ENCODE data around the gene PCBP1. TPM values are rescaled to one million over a fixed set of nuclear protein-coding genes. Genes with fewer than 3 reads are reported as not detected.

Gene PCBP1
- total and polyA plus RNA-seq, 4 donors = 134 to 453 (median 297) TPM

GRCh38 chr2:70084973-70085710, 2.1 kb upstream of the PCBP1 start:
- DNase-seq = peak; percentile 22 to 31 (median 23)
- H3K4me3 ChIP-seq = no peak overlapping the region
- no peak for ATAC-seq (ENCODE audit: insufficient read depth, low FRiP score)
- no peaks in the 10 kb centered on the region for H3K27me3 ChIP-seq (ENCODE audit: control insufficient read depth in 3 of 3, insufficient read depth in 3 of 3, low read length in 2 of 3)
- H3K36me3 ChIP-seq (ENCODE audit: control insufficient read depth in 4 of 4, insufficient read depth in 4 of 4, low read length in 4 of 4) = peaks cover 5 to 34% (median 25%) of the 10 kb centered on the region in 4 donors
- H3K9me3 ChIP-seq (ENCODE audit: control insufficient read depth in 4 of 4, insufficient read depth in 3 of 4, low read length in 3 of 4) = no peaks in the 10 kb centered on the region
- H3K27ac ChIP-seq (ENCODE audit: low read depth in 1 of 2, low read length in 1 of 2) = peak overlapping the region; percentile 99 to 100
- H3K4me1 ChIP-seq (ENCODE audit: control insufficient read depth in 5 of 5, insufficient read depth in 5 of 5, low read length in 5 of 5) = peaks cover 8 to 36% (median 17%) of the 10 kb centered on the region in 5 donors
- 37 to 51% methylated on average over 10 of the region's 10 CpGs for WGBS, 2 donors
- peak overlapping the region; percentile 91 to 99 for H3K9ac ChIP-seq (ENCODE audit: insufficient read depth in 1 of 2, low read length in 2 of 2)
- TF ChIP-seq CTCF (IDR thresholded peaks at IDR 0.05; ENCODE audit: control extremely low read depth, extremely low read depth) = no peak

DNA sequence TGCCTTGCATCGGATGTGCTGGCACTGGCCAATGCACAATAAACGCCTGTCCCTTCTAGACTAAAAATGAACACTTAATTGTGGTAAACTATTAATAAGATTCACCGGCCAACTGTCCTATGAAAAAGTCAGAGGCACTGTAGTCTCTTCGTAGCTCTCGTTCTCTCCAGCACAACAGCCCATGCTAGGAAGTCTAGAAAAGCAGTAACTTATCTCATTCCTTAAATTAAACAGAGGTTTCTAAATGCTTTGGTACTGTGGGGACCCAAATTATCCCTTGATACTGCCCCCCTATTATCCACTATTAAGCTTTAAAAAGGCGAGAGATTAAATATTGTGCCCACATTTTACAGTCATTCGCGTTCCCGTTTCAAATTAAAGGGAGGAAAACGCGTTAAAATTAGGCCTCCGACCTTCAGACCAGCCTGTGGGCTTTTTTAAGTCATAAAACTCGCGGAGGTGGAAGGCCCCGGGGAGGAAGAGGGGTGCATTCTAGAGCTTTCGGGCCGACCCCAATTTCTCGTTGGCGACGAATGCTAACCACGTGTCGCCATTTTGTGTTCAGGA, 1.5 kb upstream of the PCBP1 start:
- H3K27me3 ChIP-seq (ENCODE audit: control insufficient read depth in 3 of 3, insufficient read depth in 3 of 3, low read length in 2 of 3) = no peaks in the 10 kb centered on the region
- DNase-seq (peak in 1 of 3 donors; percentile 16), ATAC-seq (ENCODE audit: insufficient read depth, low FRiP score) (no peak)
- peak overlapping the region; percentile 91 to 99 for H3K9ac ChIP-seq (ENCODE audit: insufficient read depth in 1 of 2, low read length in 2 of 2)
- H3K4me3 ChIP-seq = peak overlapping the region; percentile 63
- TF ChIP-seq CTCF (IDR thresholded peaks at IDR 0.05; ENCODE audit: control extremely low read depth, extremely low read depth) = no peak
- 11 to 21% methylated on average over 22 of the region's 22 CpGs for WGBS, 2 donors
- H3K4me1 ChIP-seq (ENCODE audit: control insufficient read depth in 5 of 5, insufficient read depth in 5 of 5, low read length in 5 of 5) = peaks cover 6 to 36% (median 17%) of the 10 kb centered on the region in 5 donors
- peaks cover 3 to 32% (median 23%) of the 10 kb centered on the region in 4 donors for H3K36me3 ChIP-seq (ENCODE audit: control insufficient read depth in 4 of 4, insufficient read depth in 4 of 4, low read length in 4 of 4)
- no peaks in the 10 kb centered on the region for H3K9me3 ChIP-seq (ENCODE audit: control insufficient read depth in 4 of 4, insufficient read depth in 3 of 4, low read length in 3 of 4)
- peak overlapping the region; percentile 99 to 100 for H3K27ac ChIP-seq (ENCODE audit: low read depth in 1 of 2, low read length in 1 of 2)

DNA sequence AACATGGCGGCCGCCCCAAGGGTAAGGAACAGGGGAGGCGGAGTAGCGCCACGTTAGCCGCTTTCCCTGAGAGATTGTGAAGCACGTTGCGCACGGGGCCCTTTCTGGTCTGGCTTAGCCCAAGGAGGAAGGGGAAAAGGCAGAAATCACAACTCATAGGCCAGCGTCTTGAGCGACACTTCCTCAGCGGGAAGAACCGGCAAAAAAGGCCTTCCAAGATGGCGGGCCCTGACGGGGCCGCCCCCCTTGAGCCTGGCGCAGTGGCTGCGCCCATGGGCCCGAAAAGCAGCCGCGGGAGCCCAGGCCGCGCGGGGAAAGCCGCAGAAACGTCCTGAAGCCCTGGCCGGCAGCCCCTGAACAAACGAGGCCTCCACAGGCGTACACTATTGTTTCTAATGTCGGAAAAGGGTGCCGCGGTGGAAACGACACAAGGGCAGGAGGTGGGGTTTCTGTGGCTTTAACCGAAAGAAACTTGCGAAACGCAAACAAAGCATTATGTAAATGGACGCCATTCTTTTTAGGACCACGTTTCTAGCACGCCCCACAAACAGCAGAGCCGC, 919 bp upstream of the PCBP1 start:
- ATAC-seq (ENCODE audit: insufficient read depth, low FRiP score) (peak; percentile 51), DNase-seq (peak; percentile 82 to 92 (median 83))
- peak overlapping the region; percentile 91 to 99 for H3K9ac ChIP-seq (ENCODE audit: insufficient read depth in 1 of 2, low read length in 2 of 2)
- H3K4me3 ChIP-seq = peak overlapping the region; percentile 63
- H3K27ac ChIP-seq (ENCODE audit: low read depth in 1 of 2, low read length in 1 of 2) = peak overlapping the region; percentile 99 to 100
- TF ChIP-seq CTCF (IDR thresholded peaks at IDR 0.05; ENCODE audit: control extremely low read depth, extremely low read depth) = no peak
- no peaks in the 10 kb centered on the region for H3K27me3 ChIP-seq (ENCODE audit: control insufficient read depth in 3 of 3, insufficient read depth in 3 of 3, low read length in 2 of 3)
- WGBS, 2 donors = 1% methylated on average over 40 of the region's 40 CpGs
- H3K9me3 ChIP-seq (ENCODE audit: control insufficient read depth in 4 of 4, insufficient read depth in 3 of 4, low read length in 3 of 4) = no peaks in the 10 kb centered on the region
- H3K4me1 ChIP-seq (ENCODE audit: control insufficient read depth in 5 of 5, insufficient read depth in 5 of 5, low read length in 5 of 5) = peaks cover 5 to 36% (median 17%) of the 10 kb centered on the region in 5 donors
- peaks cover 0 to 27% (median 20%) of the 10 kb centered on the region in 4 donors for H3K36me3 ChIP-seq (ENCODE audit: control insufficient read depth in 4 of 4, insufficient read depth in 4 of 4, low read length in 4 of 4)
